SK-N-SH (cell line): ENCODE measurements around the gene ACOT8. TPM values are rescaled to one million over a fixed set of nuclear protein-coding genes. Genes with fewer than 3 reads are reported as not detected.

Source experiments
- CTCF ChIA-PET: fragments of 300-600, 350-600 bp; formaldehyde crosslinking; extraction: SDS; loops from one replicate; lab custom pipeline; 2021; lab: Yijun Ruan, JAX
- POLR2A ChIA-PET: fragments of 350-600 bp; sonication (Branson Sonifier 250); formaldehyde crosslinking; extraction: SDS; loops from one replicate; lab custom pipeline; 2020; ENCODE audit warnings: antibody characterized with exemption, inconsistent platforms; lab: Yijun Ruan, JAX
- DNase-seq: peaks from one replicate; pipeline ENCODE4 v3.0.0; 2012
- H2AFZ ChIP-seq: fragments of 200-600 bp; sonication (generic); 2 replicates; pipeline ENCODE4 v1.8.1; 2016; ENCODE audit warnings: antibody characterized with exemption, mild to moderate bottlenecking, low read depth
- H3F3A ChIP-seq: fragments of 200-600 bp; sonication (generic); replicated peaks from 2 replicates; pipeline ENCODE3; 2016; ENCODE audit warnings: antibody characterized with exemption, mild to moderate bottlenecking; ENCODE audit not compliant: insufficient read depth
- H3K27ac ChIP-seq, 2 experiments: fragments of 200-500 bp in 1 of 2; fragments of 200-600 bp in 1 of 2; sonication (Bioruptor generic) in 1 of 2; sonication (generic), shearing (Covaris generic) in 1 of 2; 2 replicates each; pipeline versions ENCODE4 v1.5.1 to v1.6.1; 2014 to 2016; ENCODE audit warnings: low read depth in 2 of 2, inconsistent platforms in 1 of 2, low read length in 1 of 2, mild to moderate bottlenecking in 1 of 2, mixed read lengths in 1 of 2
- H3K27me3 ChIP-seq: fragments of 200-600 bp; sonication (generic), shearing (Covaris generic); 2 replicates; pipeline ENCODE4 v1.6.1; 2016; ENCODE audit warnings: mixed run types; ENCODE audit not compliant: insufficient read depth
- H3K36me3 ChIP-seq, 2 experiments: fragments of 200-500 bp in 1 of 2; fragments of 200-600 bp in 1 of 2; sonication (Bioruptor generic) in 1 of 2; sonication (generic) in 1 of 2; replicated peaks in 1 of 2; 2 replicates each; pipeline versions ENCODE3 to v1.5.1; 2014 to 2016; ENCODE audit warnings: low read length in 1 of 2, mild to moderate bottlenecking in 1 of 2; ENCODE audit not compliant: insufficient read depth in 2 of 2, control insufficient read depth in 1 of 2
- H3K4me1 ChIP-seq, 2 experiments: fragments of 200-500 bp in 1 of 2; fragments of 200-600 bp in 1 of 2; sonication (Bioruptor generic) in 1 of 2; sonication (generic), shearing (Covaris generic) in 1 of 2; 2 replicates each; pipeline versions ENCODE4 v1.5.1 to v1.6.1; 2014 to 2016; ENCODE audit warnings: low read depth in 1 of 2, low read length in 1 of 2, mixed run types in 1 of 2; ENCODE audit not compliant: insufficient read depth in 2 of 2, control insufficient read depth in 1 of 2
- H3K4me2 ChIP-seq: fragments of 200-600 bp; sonication (generic), shearing (Covaris generic); 2 replicates; pipeline ENCODE4 v1.6.1; 2017; ENCODE audit warnings: mixed run types
- H3K4me3 ChIP-seq, 2 experiments: fragments of 200-500 bp in 1 of 2; fragments of 200-600 bp in 1 of 2; sonication (Bioruptor generic) in 1 of 2; sonication (generic), shearing (Covaris generic) in 1 of 2; 2 replicates each; pipeline versions ENCODE4 v1.5.1 to v1.8.1; 2014 to 2016; ENCODE audit warnings: low read depth in 2 of 2, inconsistent platforms in 1 of 2, low read length in 1 of 2, mild to moderate bottlenecking in 1 of 2, mixed read lengths in 1 of 2, moderate library complexity in 1 of 2
- H3K79me2 ChIP-seq: fragments of 200-600 bp; sonication (generic); 2 replicates; pipeline ENCODE4 v1.8.1; 2017; ENCODE audit warnings: mild to moderate bottlenecking; ENCODE audit not compliant: insufficient read depth
- H3K9ac ChIP-seq: fragments of 200-600 bp; sonication (generic); 2 replicates; pipeline ENCODE4 v1.6.1; 2017; ENCODE audit warnings: mixed run types
- H3K9me2 ChIP-seq: fragments of 200-600 bp; sonication (generic); 2 replicates; pipeline ENCODE4 v1.6.1; 2017; ENCODE audit warnings: mixed run types
- H3K9me3 ChIP-seq: fragments of 200-600 bp; sonication (generic); 2 replicates; pipeline ENCODE4 v1.6.1; 2017; ENCODE audit warnings: mixed run types, mild to moderate bottlenecking, moderate library complexity
- H4K20me1 ChIP-seq: fragments of 200-600 bp; sonication (generic); 2 replicates; pipeline ENCODE4 v1.6.1; 2017; ENCODE audit warnings: mild to moderate bottlenecking, mixed run types; ENCODE audit not compliant: insufficient read depth
- CHD2 ChIP-seq: fragments of 150-350 bp; IDR thresholded peaks from 2 replicates; pipeline ENCODE4 v1.6.1; 2018; ENCODE audit warnings: low read length; ENCODE audit not compliant: partially characterized antibody
- ELF1 ChIP-seq: IDR thresholded peaks from 2 replicates; pipeline ENCODE4 v1.4.0; 2012
- EP300 ChIP-seq, 2 experiments: IDR thresholded peaks; 2 replicates each; pipeline versions ENCODE4 v1.4.0 to v1.6.1; 2012; ENCODE audit warnings: borderline replicate concordance in 1 of 2, low read depth in 1 of 2, low read length in 1 of 2
- FOXM1 ChIP-seq: IDR thresholded peaks from 2 replicates; pipeline ENCODE4 v1.4.0; 2012; ENCODE audit warnings: low read depth, mild to moderate bottlenecking
- GABPA ChIP-seq: IDR thresholded peaks from 2 replicates; pipeline ENCODE4 v1.4.0; 2012; ENCODE audit warnings: low read depth, mild to moderate bottlenecking
- JUND ChIP-seq: IDR thresholded peaks from 2 replicates; pipeline ENCODE4 v1.4.0; 2012
- MEF2A ChIP-seq: IDR thresholded peaks from 2 replicates; pipeline ENCODE4 v1.4.0; 2012; ENCODE audit warnings: low read depth, borderline replicate concordance
- MXI1 ChIP-seq: IDR thresholded peaks from 2 replicates; pipeline ENCODE4 v1.6.1; 2012; ENCODE audit warnings: mild to moderate bottlenecking, low read depth, low read length, improper control_type of control experiment
- NFIC ChIP-seq: IDR thresholded peaks from 2 replicates; pipeline ENCODE4 v1.4.0; 2012; ENCODE audit warnings: borderline replicate concordance
- NRF1 ChIP-seq: IDR thresholded peaks from 2 replicates; pipeline ENCODE4 v1.6.1; 2012; ENCODE audit warnings: low read depth, mild to moderate bottlenecking, low read length
- POLR2AphosphoS5 ChIP-seq: IDR thresholded peaks from 2 replicates; pipeline ENCODE4 v1.6.1; 2012; ENCODE audit warnings: low read depth, low read length
- REST ChIP-seq: IDR thresholded peaks from 2 replicates; pipeline ENCODE4 v1.6.1; 2012; ENCODE audit warnings: mild to moderate bottlenecking, low read depth, low read length, moderate library complexity
- SMC3 ChIP-seq: IDR thresholded peaks from 2 replicates; pipeline ENCODE4 v1.6.1; 2012; ENCODE audit warnings: low read depth, low read length, improper control_type of control experiment
- TAF1 ChIP-seq: IDR thresholded peaks from 2 replicates; pipeline ENCODE4 v1.6.1; 2012; ENCODE audit warnings: low read depth, mild to moderate bottlenecking, low read length, moderate library complexity, borderline replicate concordance
- TCF12 ChIP-seq: IDR thresholded peaks from 2 replicates; pipeline ENCODE4 v1.4.0; 2012
- YY1 ChIP-seq: IDR thresholded peaks from 2 replicates; pipeline ENCODE4 v1.4.0; 2012; ENCODE audit warnings: low read depth, mild to moderate bottlenecking
- WGBS: methylation state at CpG from one replicate; pipeline ENCODE4 v1.1.6; 2017; ENCODE audit warnings: low lambda C conversion rate; 5-methylcytosine and 5-hydroxymethylcytosine counted together
- polyA plus RNA-seq, 3 experiments: library from polyadenylated mRNA; depleted of rRNA; stranded (reverse); fragments of >200 nt; gene quantifications; 2 replicates each; pipeline ENCODE4 v1.2.3, GENCODE V29; 2012
- TF ChIP-seq, protein P1 (sequence below): IDR thresholded peaks from 2 replicates; pipeline ENCODE4 v1.4.0; 2012; ENCODE audit warnings: low read depth, borderline replicate concordance
- TF ChIP-seq, protein P2 (sequence below): IDR thresholded peaks from 2 replicates; pipeline ENCODE4 v1.4.0; 2012; ENCODE audit warnings: low read depth, borderline replicate concordance

Gene ACOT8
- polyA plus RNA-seq, 1 of the 3 experiments (the other 2 are of a cell fraction) = 48.4 TPM

GRCh38 chr20:45827712-45828111 is 29.5 kb downstream of the ACOT8 start:
- Histone ChIP-seq H3K9ac (no peak overlapping the region), H3K9me3 (no peaks in the 10 kb centered on the region), H3K9me2 (no peaks in the 10 kb centered on the region), H3K4me3 (no peak overlapping the region), H3K79me2 (no peaks in the 10 kb centered on the region), H2AFZ (no peak overlapping the region), H3K27ac (no peak overlapping the region), H3K4me2 (no peak overlapping the region), H4K20me1 (no peaks in the 10 kb centered on the region), H3K4me1 (peaks cover under 1 to 9% of the 10 kb centered on the region in 2 experiments; a peak in 3 of 4 replicates), H3F3A (peaks cover 5% of the 10 kb centered on the region), H3K27me3 (no peaks in the 10 kb centered on the region), H3K36me3 (no peaks in the 10 kb centered on the region)
- WGBS = 71% methylated on average over 4 of the region's 6 CpGs
- TF ChIP-seq NFIC = no peak
- TF ChIP-seq NRF1 = no peak
- TF ChIP-seq YY1 = no peak
- TF ChIP-seq, protein P1, sequence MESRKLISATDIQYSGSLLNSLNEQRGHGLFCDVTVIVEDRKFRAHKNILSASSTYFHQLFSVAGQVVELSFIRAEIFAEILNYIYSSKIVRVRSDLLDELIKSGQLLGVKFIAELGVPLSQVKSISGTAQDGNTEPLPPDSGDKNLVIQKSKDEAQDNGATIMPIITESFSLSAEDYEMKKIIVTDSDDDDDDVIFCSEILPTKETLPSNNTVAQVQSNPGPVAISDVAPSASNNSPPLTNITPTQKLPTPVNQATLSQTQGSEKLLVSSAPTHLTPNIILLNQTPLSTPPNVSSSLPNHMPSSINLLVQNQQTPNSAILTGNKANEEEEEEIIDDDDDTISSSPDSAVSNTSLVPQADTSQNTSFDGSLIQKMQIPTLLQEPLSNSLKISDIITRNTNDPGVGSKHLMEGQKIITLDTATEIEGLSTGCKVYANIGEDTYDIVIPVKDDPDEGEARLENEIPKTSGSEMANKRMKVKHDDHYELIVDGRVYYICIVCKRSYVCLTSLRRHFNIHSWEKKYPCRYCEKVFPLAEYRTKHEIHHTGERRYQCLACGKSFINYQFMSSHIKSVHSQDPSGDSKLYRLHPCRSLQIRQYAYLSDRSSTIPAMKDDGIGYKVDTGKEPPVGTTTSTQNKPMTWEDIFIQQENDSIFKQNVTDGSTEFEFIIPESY = no peak
- no peak for TF ChIP-seq REST
- no peak for TF ChIP-seq FOXM1
- no peak for DNase-seq
- ChIA-PET POLR2A (no interaction called here), CTCF (no interaction called here)

DNA sequence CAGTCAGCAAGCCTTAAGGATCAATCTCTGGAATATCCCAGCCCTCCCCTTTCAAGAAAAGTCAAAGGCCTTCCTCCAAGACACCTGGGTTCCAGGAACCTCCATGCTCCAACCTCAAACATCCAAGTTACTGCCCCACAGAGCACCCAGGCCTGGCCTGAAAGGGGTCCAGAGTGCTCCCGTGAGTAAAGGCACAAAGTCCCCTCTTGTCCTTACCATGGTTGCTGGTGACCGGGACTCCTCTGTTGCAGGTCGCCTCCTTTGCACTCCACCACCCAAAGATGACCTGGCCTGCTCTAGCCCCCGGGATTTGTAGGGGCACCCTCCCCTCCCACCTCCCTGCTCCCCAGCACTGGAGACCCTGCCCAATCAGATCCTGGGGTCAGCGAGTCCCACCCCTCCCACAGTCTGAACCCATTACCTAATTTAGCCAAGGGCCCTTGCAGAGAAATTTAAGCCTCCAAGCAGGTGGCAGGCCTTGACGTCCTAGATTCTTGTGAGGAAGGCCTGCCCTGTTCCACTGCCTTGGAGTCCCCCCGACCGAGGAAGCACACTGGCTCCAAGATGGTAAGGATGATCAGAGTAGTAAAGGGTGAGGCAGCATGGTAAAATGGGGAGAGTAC is 30.1 kb downstream of the ACOT8 start, which contains the start of gene TNNC2:
Gene TNNC2, minus strand, starts transcription at position 283 of the 623 bp plus-strand sequence. Its CDS starts 64 bp downstream, at position 219.
- Histone ChIP-seq H3K79me2 (no peaks in the 10 kb centered on the region), H3K27me3 (no peaks in the 10 kb centered on the region), H2AFZ (peak within 1 kb of the TSS; percentile 78; the same call in 1 of the 2 replicates), H3K27ac (peak within 1 kb of the TSS in 1 of 2 experiments; percentile 24; a peak in 1 of 4 replicates), H3K4me3 (no peak within 1 kb of the TSS), H3K9ac (0 out of 2 replicates have a peak within 1 kb of the TSS, but pooled peaks have one; percentile 16), H3F3A (no peaks in the 10 kb centered on the region), H3K4me1 (peaks cover 0 to 8% of the 10 kb centered on the region in 2 experiments; a peak in 2 of 4 replicates), H3K4me2 (peak within 1 kb of the TSS; percentile 65; the same call in 1 of the 2 replicates), H4K20me1 (no peaks in the 10 kb centered on the region), H3K9me3 (no peaks in the 10 kb centered on the region), H3K36me3 (no peaks in the 10 kb centered on the region), H3K9me2 (no peaks in the 10 kb centered on the region)
- ChIA-PET POLR2A (no interaction called here), CTCF (no interaction called here)
- DNase-seq = no peak
- WGBS = 82% methylated on average over 8 of the region's 8 CpGs
- TF ChIP-seq MEF2A (no peak), ELF1 (no peak), CHD2 (no peak), NRF1 (no peak), EP300 (IDR thresholded peaks at IDR 0.05; ENCODE audit: borderline replicate concordance in 1 of 2, low read depth in 1 of 2, low read length in 1 of 2) (no peak), REST (no peak), GABPA (no peak), TAF1 (no peak), TCF12 (no peak), POLR2AphosphoS5 (no peak), JUND (no peak), FOXM1 (no peak), SMC3 (no peak), MXI1 (no peak)
- TF ChIP-seq, protein P2, sequence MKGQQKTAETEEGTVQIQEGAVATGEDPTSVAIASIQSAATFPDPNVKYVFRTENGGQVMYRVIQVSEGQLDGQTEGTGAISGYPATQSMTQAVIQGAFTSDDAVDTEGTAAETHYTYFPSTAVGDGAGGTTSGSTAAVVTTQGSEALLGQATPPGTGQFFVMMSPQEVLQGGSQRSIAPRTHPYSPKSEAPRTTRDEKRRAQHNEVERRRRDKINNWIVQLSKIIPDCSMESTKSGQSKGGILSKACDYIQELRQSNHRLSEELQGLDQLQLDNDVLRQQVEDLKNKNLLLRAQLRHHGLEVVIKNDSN = no peak
